HS-27A (cell line): Measurements from ENCODE around the gene TAS2R42.

Experiments
- DNase-seq: peaks from one replicate; pipeline ENCODE4 v3.0.0-alpha.2; 2012; ENCODE audit warnings: low read depth, missing footprints

The TAS2R42 gene

DNA sequence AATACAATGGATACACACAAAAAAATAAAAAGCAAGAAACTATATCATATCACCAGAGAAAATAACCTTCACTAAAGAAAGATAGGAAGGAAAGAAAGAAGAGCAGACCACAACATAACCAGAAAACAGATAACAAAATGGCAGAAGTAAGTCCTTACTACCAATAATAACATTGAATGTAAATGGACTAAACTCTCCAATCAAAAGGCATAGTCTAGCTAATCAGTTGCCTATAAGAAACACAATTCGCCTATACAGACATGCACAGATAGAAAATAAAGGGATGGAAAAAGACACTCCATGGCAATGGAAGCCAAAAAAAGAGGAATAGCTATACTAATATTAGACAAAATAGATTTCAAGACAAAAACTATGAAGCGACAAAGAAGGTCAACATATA is 43.4 kb downstream of the TAS2R42 start:
- DNase-seq, result no peak

DNA sequence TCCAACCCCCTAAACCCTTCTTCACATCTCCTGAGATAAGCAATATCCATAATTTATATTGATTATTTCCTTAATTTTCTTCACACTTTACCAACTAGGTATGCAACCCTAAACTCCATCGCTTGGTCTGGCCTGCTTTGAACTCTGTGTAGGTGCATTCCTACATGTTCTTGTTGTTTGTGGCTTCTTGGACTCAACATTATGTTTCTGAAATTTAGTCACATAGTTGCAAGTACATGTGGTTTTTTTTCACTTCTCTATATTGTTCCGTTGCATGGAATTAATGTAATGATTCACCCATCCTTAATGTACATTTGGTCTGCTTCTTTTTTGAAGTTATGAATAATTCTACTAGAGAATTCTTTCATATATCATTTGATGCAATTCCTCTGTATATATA is 50.7 kb downstream of the TAS2R42 start:
- no peak for DNase-seq
